ENCODE results near the gene MAMDC4.

- TF ChIP-seq POLR2AphosphoS5 (IDR thresholded peaks at IDR 0.05; ENCODE audit: low read depth, low read length) (no peak), POLR2A (IDR thresholded peaks at IDR 0.05; ENCODE audit: low read depth, low read length) (no peak)
These were observed 54.1 kb downstream of the MAMDC4 start for GRCh38 chr9:136906266-136906665.

Measured in GM12892 (cell line).